OCI-LY1 (cell line): ENCODE data around the gene GMPPA.

ENCODE experiments used
- H2AFZ ChIP-seq: fragments of 200-600 bp; sonication (generic), shearing (Covaris generic); 2 replicates; pipeline ENCODE4 v1.6.0; 2014; ENCODE audit warnings: antibody characterized with exemption, mild to moderate bottlenecking, low read length
- H3F3A ChIP-seq: fragments of 200-600 bp; sonication (generic), shearing (Covaris generic); 2 replicates; pipeline ENCODE4 v1.6.0; 2014; ENCODE audit warnings: mild to moderate bottlenecking, antibody characterized with exemption, low read length, moderate library complexity; ENCODE audit not compliant: insufficient read depth
- H3K27ac ChIP-seq: fragments of 200-600 bp; sonication (generic); 2 replicates; pipeline ENCODE4 v1.5.1; 2014; ENCODE audit warnings: low read length, mixed run types, mild to moderate bottlenecking, low read depth; ENCODE audit not compliant: poor library complexity, severe bottlenecking
- H3K27me3 ChIP-seq: fragments of 200-600 bp; sonication (generic); 2 replicates; pipeline ENCODE4 v1.6.0; 2014; ENCODE audit warnings: antibody characterized with exemption, mild to moderate bottlenecking, low read length, moderate library complexity; ENCODE audit not compliant: insufficient read depth
- H3K36me3 ChIP-seq: fragments of 200-600 bp; sonication (generic); 2 replicates; pipeline ENCODE4 v1.6.1; 2014; ENCODE audit warnings: mild to moderate bottlenecking, antibody characterized with exemption, low read length, moderate library complexity, mixed read lengths; ENCODE audit not compliant: insufficient read depth
- H3K4me1 ChIP-seq: fragments of 200-600 bp; sonication (generic); 2 replicates; pipeline ENCODE4 v1.5.1; 2014; ENCODE audit warnings: mild to moderate bottlenecking, low read length, moderate library complexity; ENCODE audit not compliant: insufficient read depth, severe bottlenecking
- H3K4me2 ChIP-seq: fragments of 200-600 bp; sonication (generic), shearing (Covaris generic); 2 replicates; pipeline ENCODE4 v1.6.1; 2014; ENCODE audit warnings: low read length
- H3K4me3 ChIP-seq: fragments of 200-600 bp; sonication (generic); 2 replicates; pipeline ENCODE4 v1.5.1; 2014; ENCODE audit warnings: low read length, low read depth, mild to moderate bottlenecking, mixed read lengths; ENCODE audit not compliant: poor library complexity, severe bottlenecking
- H3K79me2 ChIP-seq: fragments of 200-600 bp; shearing (Covaris generic); 2 replicates; pipeline ENCODE4 v1.6.1; 2016; ENCODE audit warnings: mixed run types, low read length, mixed read lengths; ENCODE audit not compliant: insufficient read depth
- H3K9ac ChIP-seq: fragments of 200-600 bp; sonication (generic), shearing (Covaris generic); 2 replicates; pipeline ENCODE4 v1.6.1; 2014; ENCODE audit warnings: mild to moderate bottlenecking, low read length, mixed read lengths
- H3K9me2 ChIP-seq: fragments of 200-600 bp; sonication (generic), shearing (Covaris generic); 2 replicates; pipeline ENCODE4 v1.6.1; 2014; ENCODE audit warnings: low read depth, mild to moderate bottlenecking, low read length, mixed read lengths
- H3K9me3 ChIP-seq: fragments of 200-600 bp; shearing (Covaris generic); 2 replicates; pipeline ENCODE4 v1.6.1; 2014; ENCODE audit warnings: low read length, mixed read lengths
- H4K20me1 ChIP-seq: fragments of 200-600 bp; sonication (generic), shearing (Covaris generic); 2 replicates; pipeline ENCODE4 v1.6.0; 2016; ENCODE audit warnings: mild to moderate bottlenecking, low read length; ENCODE audit not compliant: insufficient read depth
- EZH2 ChIP-seq: fragments of 200-600 bp; sonication (generic), shearing (Covaris generic); IDR thresholded peaks from 2 replicates; pipeline ENCODE4 v1.8.0; 2017; ENCODE audit warnings: borderline replicate concordance, mixed run types, mild to moderate bottlenecking, antibody characterized with exemption, low read length, moderate library complexity, mixed read lengths
- TF ChIP-seq, protein P1 (sequence below): fragments of 200-600 bp; sonication (generic), shearing (Covaris generic); IDR thresholded peaks from 2 replicates; pipeline ENCODE4 v1.5.1; 2017; ENCODE audit warnings: mild to moderate bottlenecking, antibody characterized with exemption, low read length, moderate library complexity, mixed read lengths

The GMPPA gene

DNA sequence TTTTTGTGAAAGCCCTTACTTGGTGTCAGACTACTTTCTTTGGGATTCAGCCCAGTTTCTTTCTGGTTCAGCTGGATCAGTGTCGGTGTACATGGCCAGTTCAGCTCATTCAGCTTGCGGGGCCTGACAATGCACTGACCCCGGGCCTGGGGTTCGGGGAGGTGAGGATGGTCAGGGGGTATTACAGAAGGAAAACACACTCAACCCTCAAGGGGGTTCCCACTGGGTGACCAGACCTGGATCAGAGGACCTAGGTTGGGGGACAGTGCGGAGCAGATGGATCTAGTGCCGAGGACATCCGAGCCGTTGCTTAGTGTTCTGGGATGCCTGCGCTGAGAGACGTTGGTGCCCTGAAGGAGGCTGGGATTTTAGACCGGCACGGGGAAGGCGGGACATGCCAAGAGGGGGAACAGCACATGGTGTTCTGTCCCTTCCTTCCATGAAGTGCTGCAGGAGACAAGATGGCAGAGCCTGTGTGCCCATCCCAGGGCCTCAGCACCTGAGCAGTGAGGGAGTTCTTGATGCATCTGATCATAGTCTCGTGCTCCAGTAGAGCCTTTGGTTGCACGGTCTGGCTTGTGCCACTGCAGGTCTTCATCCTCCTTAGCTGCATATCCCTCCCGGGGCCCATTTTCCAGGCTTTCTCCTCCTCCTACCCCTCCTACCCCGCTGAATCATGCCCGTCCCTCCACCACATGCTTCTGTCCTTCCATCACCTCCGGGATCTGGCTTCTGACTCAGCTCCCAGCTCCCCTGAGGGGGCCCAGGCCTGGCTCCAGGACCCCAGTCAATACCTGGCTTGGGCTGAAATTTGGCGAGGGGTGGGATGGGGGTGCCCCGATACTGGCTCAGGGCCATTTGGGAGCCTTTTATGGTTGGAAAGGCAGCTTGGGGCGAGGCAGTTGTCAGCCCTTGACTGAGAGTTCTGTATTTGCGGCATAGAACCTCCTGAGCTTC, 46.1 kb upstream of the GMPPA start:
- no peaks in the 10 kb centered on the region for H3K4me1 ChIP-seq
- no peak overlapping the region for H3K4me2 ChIP-seq
- H2AFZ ChIP-seq: no peak overlapping the region
- H3K27me3 ChIP-seq: no peaks in the 10 kb centered on the region; the same call in 1 of the 2 replicates
- no peaks in the 10 kb centered on the region for H4K20me1 ChIP-seq
- no peak overlapping the region for H3K4me3 ChIP-seq
- no peaks in the 10 kb centered on the region for H3K9me2 ChIP-seq
- no peak overlapping the region for H3K27ac ChIP-seq
- H3K36me3 ChIP-seq: no peaks in the 10 kb centered on the region
- H3K9ac ChIP-seq: no peak overlapping the region
- H3F3A ChIP-seq: no peaks in the 10 kb centered on the region
- TF ChIP-seq, protein P1, sequence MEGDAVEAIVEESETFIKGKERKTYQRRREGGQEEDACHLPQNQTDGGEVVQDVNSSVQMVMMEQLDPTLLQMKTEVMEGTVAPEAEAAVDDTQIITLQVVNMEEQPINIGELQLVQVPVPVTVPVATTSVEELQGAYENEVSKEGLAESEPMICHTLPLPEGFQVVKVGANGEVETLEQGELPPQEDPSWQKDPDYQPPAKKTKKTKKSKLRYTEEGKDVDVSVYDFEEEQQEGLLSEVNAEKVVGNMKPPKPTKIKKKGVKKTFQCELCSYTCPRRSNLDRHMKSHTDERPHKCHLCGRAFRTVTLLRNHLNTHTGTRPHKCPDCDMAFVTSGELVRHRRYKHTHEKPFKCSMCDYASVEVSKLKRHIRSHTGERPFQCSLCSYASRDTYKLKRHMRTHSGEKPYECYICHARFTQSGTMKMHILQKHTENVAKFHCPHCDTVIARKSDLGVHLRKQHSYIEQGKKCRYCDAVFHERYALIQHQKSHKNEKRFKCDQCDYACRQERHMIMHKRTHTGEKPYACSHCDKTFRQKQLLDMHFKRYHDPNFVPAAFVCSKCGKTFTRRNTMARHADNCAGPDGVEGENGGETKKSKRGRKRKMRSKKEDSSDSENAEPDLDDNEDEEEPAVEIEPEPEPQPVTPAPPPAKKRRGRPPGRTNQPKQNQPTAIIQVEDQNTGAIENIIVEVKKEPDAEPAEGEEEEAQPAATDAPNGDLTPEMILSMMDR: no peak
- no peak for TF ChIP-seq EZH2
- no peaks in the 10 kb centered on the region for H3K79me2 ChIP-seq
- no peaks in the 10 kb centered on the region for H3K9me3 ChIP-seq

DNA sequence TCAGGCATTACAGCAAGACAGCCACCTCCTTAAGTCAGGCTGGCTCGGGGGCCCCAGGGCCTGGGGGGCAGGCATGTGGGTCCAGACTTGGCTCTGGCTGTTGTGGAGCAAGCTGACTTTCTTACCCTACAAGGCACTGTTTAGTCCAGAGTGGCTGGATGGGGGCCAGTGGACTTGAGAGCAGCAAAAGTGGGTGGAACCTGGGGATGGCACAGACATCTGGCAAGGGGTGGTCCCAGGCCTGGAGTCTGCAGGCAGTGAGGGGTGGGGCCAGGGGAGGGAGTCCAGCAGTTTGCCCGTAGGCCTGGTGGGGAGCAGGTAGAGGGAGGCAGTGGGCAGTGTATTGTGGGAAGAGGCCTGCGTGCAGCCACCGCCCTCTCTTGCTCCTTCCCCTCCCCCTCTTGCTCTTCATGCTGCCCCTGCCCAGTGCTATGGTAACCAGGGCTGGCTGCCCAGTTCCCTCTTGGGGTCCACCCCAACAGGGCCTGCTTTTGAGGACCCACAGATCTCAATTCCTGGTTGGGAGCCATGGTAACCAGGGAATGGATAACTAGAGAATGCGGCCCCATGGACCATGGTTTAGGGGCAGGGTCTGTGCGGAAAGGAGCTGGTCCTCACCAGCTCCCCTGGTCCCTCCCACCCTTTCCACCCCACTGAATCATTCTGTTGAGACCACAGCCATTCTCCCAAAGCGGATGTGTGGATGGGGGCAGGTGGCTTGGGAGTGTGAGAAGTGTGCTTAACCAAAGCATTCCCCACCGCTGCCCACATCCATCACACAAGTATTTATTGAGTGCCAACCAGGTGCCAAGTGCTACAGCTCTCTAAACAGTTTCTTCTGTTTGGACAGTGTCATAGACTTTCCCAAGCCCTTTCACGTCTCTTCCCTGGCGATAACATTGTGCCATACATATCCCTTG, 44.8 kb upstream of the GMPPA start:
- H3K27ac ChIP-seq: no peak overlapping the region
- no peaks in the 10 kb centered on the region for H3F3A ChIP-seq
- H3K9ac ChIP-seq: no peak overlapping the region
- H3K4me1 ChIP-seq: no peaks in the 10 kb centered on the region
- no peak overlapping the region for H2AFZ ChIP-seq
- H3K4me2 ChIP-seq: no peak overlapping the region
- H3K79me2 ChIP-seq: no peaks in the 10 kb centered on the region
- H3K9me2 ChIP-seq: no peaks in the 10 kb centered on the region
- H3K27me3 ChIP-seq: no peaks in the 10 kb centered on the region; the same call in 1 of the 2 replicates
- no peaks in the 10 kb centered on the region for H3K9me3 ChIP-seq
- no peaks in the 10 kb centered on the region for H3K36me3 ChIP-seq
- TF ChIP-seq, protein P1: no peak
- no peak for TF ChIP-seq EZH2
- no peaks in the 10 kb centered on the region for H4K20me1 ChIP-seq
- no peak overlapping the region for H3K4me3 ChIP-seq

DNA sequence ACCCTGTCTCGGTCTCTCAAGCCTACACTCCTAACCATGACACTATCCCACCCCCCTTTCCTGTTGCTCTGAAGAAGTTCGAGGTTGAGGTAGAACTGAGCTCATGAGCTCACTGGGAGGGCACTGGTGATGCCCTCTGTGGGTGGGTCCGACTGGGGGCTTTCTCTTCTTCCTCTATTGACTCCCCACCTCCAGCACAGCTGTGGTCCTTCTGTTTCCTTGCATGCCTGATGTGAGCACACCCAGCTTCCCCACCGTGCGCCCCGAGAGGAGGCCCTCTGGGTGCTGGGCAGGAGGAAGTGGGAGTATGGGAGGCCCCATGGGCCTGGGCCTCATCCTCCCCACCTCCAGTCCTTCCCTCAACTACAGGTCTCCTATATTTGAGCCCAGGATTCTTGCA, 43.1 kb upstream of the GMPPA start:
- no peak overlapping the region for H2AFZ ChIP-seq
- H3K9me3 ChIP-seq: no peaks in the 10 kb centered on the region
- no peaks in the 10 kb centered on the region for H3K4me1 ChIP-seq
- H3K4me2 ChIP-seq: no peak overlapping the region
- no peaks in the 10 kb centered on the region; the same call in 1 of the 2 replicates for H3K27me3 ChIP-seq
- no peaks in the 10 kb centered on the region for H3K36me3 ChIP-seq
- no peak overlapping the region for H3K27ac ChIP-seq
- TF ChIP-seq, protein P1: no peak
- TF ChIP-seq EZH2: no peak
- no peaks in the 10 kb centered on the region for H4K20me1 ChIP-seq
- H3F3A ChIP-seq: no peaks in the 10 kb centered on the region
- no peak overlapping the region for H3K4me3 ChIP-seq
- H3K9ac ChIP-seq: no peak overlapping the region
- no peaks in the 10 kb centered on the region for H3K79me2 ChIP-seq
- H3K9me2 ChIP-seq: no peaks in the 10 kb centered on the region
